ENCODE data around the gene SNX12.
A peak's percentile ranks its signal among the peaks of the same experiment; 100 is the strongest.

Gene SNX12

GRCh38 chrX:71107245-71107644, 39.1 kb upstream of the SNX12 start:
- no peak overlapping the region for H3K4me3 ChIP-seq (ENCODE audit: low read depth, low read length)
- TF ChIP-seq CTCF (IDR thresholded peaks at IDR 0.05; ENCODE audit: insufficient read depth, low read depth, low read length, missing control alignments), result no peak
- DNase-seq (ENCODE audit: low read depth), result no peak

- H3K4me3 ChIP-seq (ENCODE audit: low read depth, low read length), result no peak within 1 kb of the TSS
- DNase-seq (ENCODE audit: low read depth), result no peak
- TF ChIP-seq CTCF (IDR thresholded peaks at IDR 0.05; ENCODE audit: insufficient read depth, low read depth, low read length, missing control alignments), result no peak
Measured at GRCh38 chrX:71106427-71106826, 38.3 kb upstream of the SNX12 start, which contains the start of gene CXorf65. Gene CXorf65 (minus strand): TSS chrX:71106740. CDS start chrX:71106556, 184 bp downstream.

DNA sequence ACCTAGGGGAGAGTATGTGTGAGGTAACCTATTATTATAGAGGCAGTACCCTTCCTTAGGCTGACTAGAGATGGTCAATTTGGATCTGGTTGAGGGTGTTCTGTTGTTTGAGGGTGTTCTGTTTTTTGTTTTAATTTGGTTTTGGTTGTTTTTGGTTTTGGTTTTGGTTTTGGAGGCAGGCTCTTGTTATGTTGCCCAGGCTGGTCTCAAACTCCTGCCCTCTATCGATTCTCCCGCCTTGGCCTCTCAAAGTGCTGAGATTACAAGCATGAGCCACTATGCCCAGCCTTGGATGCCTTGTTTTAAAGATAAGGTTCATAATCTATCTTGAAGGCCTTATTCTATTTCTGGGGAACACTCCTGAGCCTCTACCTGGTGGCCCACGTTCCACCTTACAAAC, 37.5 kb upstream of the SNX12 start:
- TF ChIP-seq CTCF (IDR thresholded peaks at IDR 0.05; ENCODE audit: insufficient read depth, low read depth, low read length, missing control alignments), result no peak
- no peak for DNase-seq (ENCODE audit: low read depth)
- no peak overlapping the region for H3K4me3 ChIP-seq (ENCODE audit: low read depth, low read length)

DNA sequence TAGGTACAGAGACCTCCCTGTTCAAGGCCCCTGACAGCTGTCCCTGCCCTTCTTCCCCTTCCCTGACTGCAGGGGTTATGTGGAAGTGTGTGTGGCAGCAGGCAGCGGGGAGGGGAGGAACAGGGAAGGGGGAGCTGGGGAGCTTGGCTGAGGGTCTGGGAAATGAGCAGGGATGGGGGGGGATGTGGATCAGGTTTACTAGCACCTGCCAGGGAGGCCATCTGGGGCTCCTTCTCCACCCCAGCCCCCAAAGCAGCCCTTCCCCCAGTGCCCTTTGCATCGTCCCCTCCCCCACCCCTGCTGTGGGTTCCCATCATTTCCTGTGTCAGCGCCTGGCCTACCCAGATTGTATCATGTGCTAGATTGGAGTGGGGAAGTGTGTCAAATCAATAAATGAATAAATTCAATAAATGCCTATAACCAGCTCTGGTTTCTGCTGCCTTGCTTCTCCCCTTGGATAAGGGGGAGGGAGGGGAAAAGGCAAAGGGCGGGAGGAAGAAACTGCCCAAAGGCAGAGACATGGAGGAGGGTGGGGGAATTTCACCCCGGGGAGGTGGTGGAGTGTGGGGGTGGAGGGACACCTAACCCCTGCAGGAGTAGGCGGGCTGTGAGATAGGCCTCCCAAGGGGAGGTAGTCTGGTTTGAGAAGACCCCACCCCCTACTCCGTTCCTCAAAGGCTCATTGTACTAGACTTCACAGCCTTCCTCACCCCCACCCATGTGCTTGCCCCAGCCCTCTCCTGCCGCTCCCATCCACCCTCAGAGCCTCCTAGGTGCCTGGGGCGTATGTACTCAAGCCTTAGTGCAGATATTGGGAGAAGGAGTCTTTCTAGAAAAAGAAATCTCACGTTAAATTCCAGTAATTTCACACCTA, 35.2 kb upstream of the SNX12 start:
- H3K4me3 ChIP-seq (ENCODE audit: low read depth, low read length), result no peak overlapping the region
- DNase-seq (ENCODE audit: low read depth), result peak; percentile 46
- no peak for TF ChIP-seq CTCF (IDR thresholded peaks at IDR 0.05; ENCODE audit: insufficient read depth, low read depth, low read length, missing control alignments)

DNA sequence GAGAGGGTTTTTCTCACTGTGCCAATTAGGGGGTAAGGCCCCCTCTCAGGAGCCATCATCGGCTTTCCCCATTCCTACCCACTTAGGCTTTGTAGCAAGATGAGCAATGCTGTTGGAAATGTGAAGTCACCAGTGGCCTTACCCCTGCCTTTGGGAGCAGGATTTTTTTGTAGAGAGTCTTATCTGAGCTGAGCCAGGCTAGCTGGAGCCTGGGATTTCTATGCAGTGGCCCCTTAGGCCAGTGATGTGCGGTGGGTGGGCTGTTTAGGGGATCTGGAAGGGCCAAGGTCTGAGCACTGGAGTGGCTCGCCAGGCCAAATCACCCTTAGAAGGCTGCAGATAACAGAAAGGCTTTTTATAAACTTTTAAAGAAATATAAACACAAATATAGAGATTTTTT, 34.2 kb upstream of the SNX12 start:
- no peak for TF ChIP-seq CTCF (IDR thresholded peaks at IDR 0.05; ENCODE audit: insufficient read depth, low read depth, low read length, missing control alignments)
- no peak overlapping the region for H3K4me3 ChIP-seq (ENCODE audit: low read depth, low read length)
- DNase-seq (ENCODE audit: low read depth), result no peak

DNA sequence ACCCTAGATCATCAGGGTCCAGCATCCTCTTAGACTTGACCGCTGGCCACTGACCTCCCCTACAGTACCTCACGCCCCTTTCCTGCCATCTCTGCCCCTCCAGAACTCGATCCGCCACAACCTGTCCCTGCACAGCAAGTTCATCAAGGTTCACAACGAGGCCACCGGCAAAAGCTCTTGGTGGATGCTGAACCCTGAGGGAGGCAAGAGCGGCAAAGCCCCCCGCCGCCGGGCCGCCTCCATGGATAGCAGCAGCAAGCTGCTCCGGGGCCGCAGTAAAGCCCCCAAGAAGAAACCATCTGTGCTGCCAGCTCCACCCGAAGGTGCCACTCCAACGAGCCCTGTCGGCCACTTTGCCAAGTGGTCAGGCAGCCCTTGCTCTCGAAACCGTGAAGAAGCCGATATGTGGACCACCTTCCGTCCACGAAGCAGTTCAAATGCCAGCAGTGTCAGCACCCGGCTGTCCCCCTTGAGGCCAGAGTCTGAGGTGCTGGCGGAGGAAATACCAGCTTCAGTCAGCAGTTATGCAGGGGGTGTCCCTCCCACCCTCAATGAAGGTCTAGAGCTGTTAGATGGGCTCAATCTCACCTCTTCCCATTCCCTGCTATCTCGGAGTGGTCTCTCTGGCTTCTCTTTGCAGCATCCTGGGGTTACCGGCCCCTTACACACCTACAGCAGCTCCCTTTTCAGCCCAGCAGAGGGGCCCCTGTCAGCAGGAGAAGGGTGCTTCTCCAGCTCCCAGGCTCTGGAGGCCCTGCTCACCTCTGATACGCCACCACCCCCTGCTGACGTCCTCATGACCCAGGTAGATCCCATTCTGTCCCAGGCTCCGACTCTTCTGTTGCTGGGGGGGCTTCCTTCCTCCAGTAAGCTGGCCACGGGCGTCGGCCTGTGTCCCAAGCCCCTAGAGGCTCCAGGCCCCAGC, 32.7 kb upstream of the SNX12 start:
- no peak overlapping the region for H3K4me3 ChIP-seq (ENCODE audit: low read depth, low read length)
- no peak for TF ChIP-seq CTCF (IDR thresholded peaks at IDR 0.05; ENCODE audit: insufficient read depth, low read depth, low read length, missing control alignments)
- DNase-seq (ENCODE audit: low read depth), result no peak
